Panc1 (cell line): ENCODE data around the gene EHBP1. TPM values are rescaled to one million over a fixed set of nuclear protein-coding genes. Genes with fewer than 3 reads are reported as not detected.

Source experiments
- ATAC-seq: fragments of 200-7000 bp; cut with Tn5 transposase; 2 replicates; pipeline ENCODE4 v1.9.1; 2020; ENCODE audit warnings: mild to moderate bottlenecking, moderate library complexity
- BruUV-seq: library from RNA; stranded (reverse); fragments of 400-500 nt; replicated peaks from 2 replicates; lab custom pipeline; 2021; lab: Mats Ljungman, UMichigan
- CTCF ChIA-PET: fragments of 300-600 bp; sonication (Branson Sonifier 250); formaldehyde crosslinking; loops from one replicate; lab custom pipeline; 2022; ENCODE audit warnings: antibody characterized with exemption; lab: Charles Lee
- POLR2A ChIA-PET: fragments of 300-600 bp; sonication (Branson Sonifier 250); formaldehyde crosslinking; loops from one replicate; lab custom pipeline; 2022; ENCODE audit warnings: antibody characterized with exemption; lab: Charles Lee
- DNase-seq: peaks from one replicate; pipeline ENCODE4 v3.0.0-alpha.2; 2010; ENCODE audit warnings: low read depth, low spot score
- H3K27ac ChIP-seq: 2 replicates; pipeline ENCODE4 v1.5.1; 2011; ENCODE audit warnings: mild to moderate bottlenecking, low read length, inconsistent platforms
- H3K27me3 ChIP-seq: fragments of 200-500 bp; sonication (Bioruptor generic); 2 replicates; pipeline ENCODE4 v1.6.0; 2014; ENCODE audit warnings: low read length, inconsistent platforms; ENCODE audit not compliant: control insufficient read depth, insufficient read depth
- H3K36me3 ChIP-seq: fragments of 200-500 bp; sonication (Bioruptor generic); 2 replicates; pipeline ENCODE4 v1.5.1; 2014; ENCODE audit warnings: inconsistent platforms, mild to moderate bottlenecking, low read length, moderate library complexity; ENCODE audit not compliant: control insufficient read depth, insufficient read depth
- H3K4me1 ChIP-seq: 2 replicates; pipeline ENCODE4 v1.5.1; 2011; ENCODE audit warnings: inconsistent platforms, mild to moderate bottlenecking, low read length, moderate library complexity; ENCODE audit not compliant: control insufficient read depth, insufficient read depth
- H3K4me3 ChIP-seq, 2 experiments: 2 replicates each; pipeline ENCODE4 v1.5.1; 2011 to 2012; ENCODE audit warnings: low read depth in 2 of 2, low read length in 2 of 2, mild to moderate bottlenecking in 2 of 2, inconsistent platforms in 1 of 2, moderate library complexity in 1 of 2
- H3K9me3 ChIP-seq: fragments of 200-500 bp; sonication (Bioruptor generic); 2 replicates; pipeline ENCODE4 v1.5.1; 2014; ENCODE audit warnings: low read depth, mild to moderate bottlenecking, inconsistent platforms, low read length, moderate library complexity; ENCODE audit not compliant: control insufficient read depth, insufficient read depth
- CTCF ChIP-seq: fragments of 450-650 bp; IDR thresholded peaks from 2 replicates; pipeline ENCODE4 v1.5.1; 2017; ENCODE audit warnings: mild to moderate bottlenecking
- POLR2AphosphoS5 ChIP-seq: IDR thresholded peaks from 2 replicates; pipeline ENCODE4 v1.6.1; 2012; ENCODE audit warnings: mild to moderate bottlenecking, low read depth, low read length, moderate library complexity
- REST ChIP-seq, 2 experiments: IDR thresholded peaks; 2 replicates each; pipeline ENCODE4 v1.6.1; 2011 to 2012; ENCODE audit warnings: low read depth in 2 of 2, control low read depth in 1 of 2, low read length in 1 of 2, mild to moderate bottlenecking in 1 of 2, moderate library complexity in 1 of 2; ENCODE audit not compliant: insufficient read depth in 1 of 2
- SIN3A ChIP-seq: IDR thresholded peaks from 2 replicates; pipeline ENCODE4 v1.6.1; 2012; ENCODE audit warnings: low read depth, mild to moderate bottlenecking, low read length, moderate library complexity, borderline replicate concordance; ENCODE audit not compliant: insufficient read depth
- TCF7L2 ChIP-seq: IDR thresholded peaks from 2 replicates; pipeline ENCODE4 v1.6.1; 2011; ENCODE audit warnings: mild to moderate bottlenecking, low read depth, low read length, inconsistent platforms
- in situ Hi-C: cut with HindIII; loops from 2 replicates; pipeline ENCODE4 v1.10.0; 2016; ENCODE audit warnings: low sequenced_read_pairs, low pct_unique_long_range_greater_than_20kb
- intact Hi-C: fragments of 100-400 bp; cut with micrococcal nuclease; formaldehyde crosslinking; loops from one replicate; pipeline ENCODE4 v1.10.0; 2022; ENCODE audit not compliant: unreplicated experiment
- total RNA-seq: library from RNA; stranded (reverse); gene quantifications from one replicate; pipeline ENCODE4 v1.2.1, GENCODE V29; 2021; ENCODE audit not compliant: unreplicated experiment

EHBP1 gene
- total RNA-seq, 1 experiment from 2014 or later: 46.1 TPM

GRCh38 chr2:62803961-62804360 lies 98.4 kb downstream of the EHBP1 start:
- Histone ChIP-seq H3K9me3 (no peaks in the 10 kb centered on the region), H3K36me3 (no peaks in the 10 kb centered on the region), H3K27me3 (no peaks in the 10 kb centered on the region), H3K4me1 (0 out of 2 replicates have a peak, but pooled peaks cover 2% of the 10 kb centered on the region), H3K4me3 (no peak overlapping the region), H3K27ac (no peak overlapping the region)
- intact Hi-C loops (no loop called here), in situ Hi-C loops (no loop called here)
- CTCF ChIA-PET: no interaction called here
- no peak for ATAC-seq
- DNase-seq: no peak
- BruUV-seq: no TSS peak
- POLR2A ChIA-PET: no interaction called here
- TF ChIP-seq SIN3A: no peak
- no peak for TF ChIP-seq POLR2AphosphoS5
- no peak for TF ChIP-seq REST (IDR thresholded peaks at IDR 0.05; ENCODE audit: insufficient read depth in 1 of 2, low read depth in 2 of 2, low read length in 1 of 2)
- no peak for TF ChIP-seq TCF7L2
- TF ChIP-seq CTCF: no peak

- Histone ChIP-seq H3K9me3 (no peaks in the 10 kb centered on the region), H3K27ac (no peak overlapping the region), H3K4me3 (no peak overlapping the region), H3K27me3 (no peaks in the 10 kb centered on the region), H3K4me1 (0 out of 2 replicates have a peak, but pooled peaks cover 2% of the 10 kb centered on the region), H3K36me3 (no peaks in the 10 kb centered on the region)
- POLR2A ChIA-PET: no interaction called here
- BruUV-seq: no TSS peak
- ATAC-seq (no peak), DNase-seq (no peak)
- CTCF ChIA-PET: no interaction called here
- intact Hi-C loops: no loop called here
- in situ Hi-C loops: no loop called here
- TF ChIP-seq SIN3A (no peak), REST (IDR thresholded peaks at IDR 0.05; ENCODE audit: insufficient read depth in 1 of 2, low read depth in 2 of 2, low read length in 1 of 2) (no peak), CTCF (no peak), POLR2AphosphoS5 (no peak), TCF7L2 (no peak)
These were observed 100.7 kb downstream of the EHBP1 start for GRCh38 chr2:62806231-62806630.
